Measurements from ENCODE around the gene TEX2.

Gene TEX2

DNA sequence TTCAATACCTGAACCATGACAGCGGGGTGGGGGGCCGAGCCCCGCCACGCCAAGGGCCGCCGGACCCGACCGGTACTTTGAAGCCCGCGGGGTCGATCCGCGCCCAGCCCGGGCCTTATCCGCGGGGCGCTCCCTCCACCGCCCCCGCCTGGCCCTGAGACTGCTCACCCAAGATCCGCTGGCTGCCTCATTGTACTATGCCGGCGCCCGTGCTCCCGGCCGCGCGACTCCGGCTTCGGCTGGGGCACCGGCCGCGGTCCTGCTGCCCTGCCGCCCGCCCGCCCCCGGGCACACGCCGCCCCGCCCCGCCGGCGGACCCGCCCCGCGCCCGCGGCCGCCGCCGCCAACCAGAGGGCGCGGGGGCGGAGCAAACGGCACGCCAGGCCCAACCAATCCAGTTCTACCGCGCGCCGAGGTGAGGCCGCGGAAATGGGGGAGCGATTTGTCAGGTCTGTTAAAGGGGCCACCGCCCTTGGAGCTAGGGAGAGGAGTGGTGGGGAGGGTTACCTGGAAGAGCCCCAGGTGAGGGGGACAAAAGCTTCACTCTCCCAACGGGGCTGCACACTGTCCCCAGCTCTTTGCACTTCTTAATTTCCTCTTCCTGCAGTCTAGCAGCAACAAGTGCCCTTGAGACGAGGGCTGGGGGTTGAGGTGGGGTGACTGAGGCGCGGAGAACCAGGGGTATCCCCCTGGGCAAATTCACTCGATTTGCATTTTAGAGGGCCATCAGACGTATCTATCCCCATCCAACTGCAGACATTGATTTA lies at the start of gene TEX2:
TEX2 (minus strand) TSS at position 261 of the 767 bp plus-strand sequence. CDS start 49,043 bp downstream, outside the sequence.
- peak; percentile 77 for DNase-seq (ENCODE audit: low read depth)

DNA sequence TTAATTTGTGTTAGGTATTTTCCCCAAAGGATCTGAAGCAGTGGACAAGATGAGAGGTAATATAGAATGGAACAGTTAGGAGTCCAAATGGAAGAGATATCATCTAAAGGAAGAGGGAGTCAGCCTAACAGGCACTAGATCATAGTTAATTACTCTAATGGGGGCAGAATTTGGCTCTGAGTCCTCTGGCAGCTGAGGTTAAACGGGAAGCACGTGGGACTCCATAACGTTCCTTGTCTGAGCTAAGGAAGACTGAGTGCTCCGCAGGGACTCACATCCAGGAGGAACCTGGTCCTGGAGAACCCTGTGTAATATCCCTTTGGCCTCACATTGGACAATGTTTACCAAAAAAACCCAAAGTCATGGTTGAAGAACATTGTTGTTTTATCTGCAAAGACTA lies 46.6 kb upstream of the TEX2 start:
- DNase-seq (ENCODE audit: low read depth) = no peak

DNA sequence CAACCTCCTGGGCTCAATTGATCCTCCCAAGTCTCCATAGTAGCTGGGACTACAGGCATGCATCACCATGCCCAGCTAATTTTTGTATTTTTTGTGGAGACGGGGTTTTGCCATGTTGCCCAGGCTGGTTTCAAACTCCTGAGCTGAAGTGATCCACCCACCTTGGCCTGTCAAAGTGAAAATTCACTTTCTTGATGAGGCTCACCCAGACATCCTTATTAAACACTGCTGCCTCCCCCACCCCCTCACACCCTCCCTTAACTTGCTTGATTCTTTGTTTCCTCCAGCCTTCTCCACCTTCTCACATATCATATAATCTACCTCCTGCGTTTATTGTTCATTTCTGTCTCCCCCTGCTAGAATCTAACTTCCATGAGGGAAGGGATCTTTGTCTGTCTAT lies 46.0 kb upstream of the TEX2 start:
- no peak for DNase-seq (ENCODE audit: low read depth)

DNA sequence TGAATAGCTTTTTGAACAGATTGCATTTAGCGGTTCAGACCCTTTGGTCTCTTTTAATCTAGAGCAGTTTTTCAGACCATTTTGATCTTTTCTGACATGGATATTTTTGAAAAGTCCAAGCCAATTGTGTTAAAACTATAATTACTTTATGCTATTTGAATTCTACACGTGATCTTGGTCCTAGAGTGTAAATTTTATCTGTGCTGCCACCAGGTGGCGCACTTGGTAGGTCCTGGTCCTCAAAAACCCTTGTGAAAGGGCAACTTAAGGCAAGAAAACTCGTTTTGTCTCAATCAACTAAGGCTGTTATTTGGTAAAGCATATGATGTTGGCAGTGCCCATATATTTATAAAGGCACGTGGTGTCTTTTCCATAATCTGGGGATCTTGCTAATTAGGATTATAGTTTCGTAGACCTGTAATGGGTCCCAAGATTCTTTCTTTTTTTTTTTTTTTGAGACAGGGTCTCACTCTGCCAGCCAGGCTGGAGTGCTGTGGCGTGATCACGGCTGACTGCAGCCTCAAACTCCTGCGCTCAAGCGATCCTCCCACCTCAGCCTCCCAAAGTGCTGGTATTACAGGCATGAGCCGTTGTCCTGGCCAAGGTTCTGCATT lies 43.9 kb upstream of the TEX2 start:
- DNase-seq (ENCODE audit: low read depth) = peak; percentile 57

DNA sequence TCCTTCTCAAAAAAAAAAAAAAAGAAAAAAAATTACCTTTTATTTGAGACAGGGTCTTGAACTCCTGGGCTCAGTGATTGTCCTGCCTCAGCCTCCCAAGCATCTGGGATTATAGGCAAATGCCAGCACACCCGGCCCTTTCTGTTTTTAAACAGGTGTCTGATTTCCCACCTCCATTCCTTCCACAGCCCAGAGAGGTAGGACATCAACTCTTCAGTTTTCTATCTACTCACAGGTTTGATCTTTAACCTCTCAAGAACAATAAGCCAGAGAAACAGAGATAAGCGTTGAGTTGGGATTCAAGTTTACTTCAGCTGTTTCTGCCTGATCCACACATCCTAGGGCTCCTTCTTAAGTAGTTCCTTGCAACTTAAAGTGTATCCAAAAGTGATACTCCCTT lies 41.5 kb upstream of the TEX2 start:
- no peak for DNase-seq (ENCODE audit: low read depth)

DNA sequence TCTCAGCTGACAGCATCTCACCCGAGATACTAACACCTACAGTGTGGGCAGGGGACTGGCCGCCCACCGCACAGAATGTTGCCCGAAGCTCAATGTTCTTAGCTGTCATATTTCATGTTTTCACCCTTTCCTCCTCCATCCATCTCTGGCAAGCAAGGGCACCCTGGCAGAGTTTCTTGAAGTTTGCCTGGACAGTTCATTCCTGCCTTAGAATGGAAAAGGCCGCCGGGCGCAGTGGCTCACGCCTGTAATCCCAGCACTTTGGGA lies 37.6 kb upstream of the TEX2 start:
- no peak for DNase-seq (ENCODE audit: low read depth)

DNA sequence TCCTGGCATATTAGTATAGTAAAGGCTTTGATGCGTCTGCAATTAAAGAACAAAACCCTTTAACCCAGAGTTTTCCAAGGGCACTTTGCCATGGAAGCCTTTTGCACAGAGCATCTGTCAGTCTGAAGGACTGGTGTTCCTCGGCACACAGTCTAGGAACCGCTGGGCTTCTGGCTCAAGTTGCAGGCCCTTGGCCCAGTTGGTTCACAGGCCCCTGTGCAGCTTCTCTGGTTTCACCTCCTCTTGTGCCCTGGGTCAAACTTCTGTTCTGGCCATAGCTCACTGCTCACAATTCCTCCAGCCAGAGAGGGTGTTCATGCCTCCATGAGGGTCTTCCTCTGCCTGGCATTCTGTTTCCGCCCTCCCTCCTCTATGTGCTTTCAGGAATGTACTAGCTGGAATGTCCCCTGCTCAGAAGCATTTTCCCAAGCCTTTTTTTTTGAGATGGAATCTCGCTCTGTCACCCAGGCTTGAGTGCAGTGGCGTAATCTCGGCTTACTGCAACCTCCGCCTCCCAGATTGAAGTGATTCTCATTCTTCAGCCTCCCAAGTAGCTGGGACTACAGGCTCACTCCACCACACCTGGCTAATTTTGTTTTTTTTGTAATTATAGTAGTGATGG lies 34.5 kb upstream of the TEX2 start:
- no peak for DNase-seq (ENCODE audit: low read depth)

- DNase-seq (ENCODE audit: low read depth) = no peak
Observed at GRCh38 chr17:64296246-64296645, 33.2 kb upstream of the TEX2 start.

GRCh38 chr17:64295146-64295545 lies 32.1 kb upstream of the TEX2 start:
- DNase-seq (ENCODE audit: low read depth) = no peak

- DNase-seq (ENCODE audit: low read depth) = no peak
Observed at GRCh38 chr17:64291268-64291851, 28.3 kb upstream of the TEX2 start.

GRCh38 chr17:64289741-64290141 lies 26.7 kb upstream of the TEX2 start:
- no peak for DNase-seq (ENCODE audit: low read depth)

DNA sequence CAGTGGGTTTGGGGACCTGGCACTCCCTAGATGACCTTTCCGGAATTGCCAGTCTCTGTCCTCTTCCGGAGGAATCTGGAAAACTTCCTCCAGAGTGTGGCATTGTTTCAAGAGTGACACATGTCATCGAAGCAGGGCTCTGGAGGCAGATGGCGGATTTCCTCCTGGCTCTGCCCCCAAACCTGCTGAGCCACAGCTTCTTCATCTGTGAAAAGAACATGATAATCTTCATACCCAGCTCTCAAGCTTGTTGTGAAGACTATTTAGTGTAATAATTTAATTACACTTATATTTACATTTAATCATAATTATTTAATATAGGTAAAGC lies 19.7 kb upstream of the TEX2 start:
- no peak for DNase-seq (ENCODE audit: low read depth)

GRCh38 chr17:64281962-64282752 lies 19.1 kb upstream of the TEX2 start:
- peak; percentile 45 for DNase-seq (ENCODE audit: low read depth)

GRCh38 chr17:64278614-64279013 lies 15.6 kb upstream of the TEX2 start:
- no peak for DNase-seq (ENCODE audit: low read depth)

DNA sequence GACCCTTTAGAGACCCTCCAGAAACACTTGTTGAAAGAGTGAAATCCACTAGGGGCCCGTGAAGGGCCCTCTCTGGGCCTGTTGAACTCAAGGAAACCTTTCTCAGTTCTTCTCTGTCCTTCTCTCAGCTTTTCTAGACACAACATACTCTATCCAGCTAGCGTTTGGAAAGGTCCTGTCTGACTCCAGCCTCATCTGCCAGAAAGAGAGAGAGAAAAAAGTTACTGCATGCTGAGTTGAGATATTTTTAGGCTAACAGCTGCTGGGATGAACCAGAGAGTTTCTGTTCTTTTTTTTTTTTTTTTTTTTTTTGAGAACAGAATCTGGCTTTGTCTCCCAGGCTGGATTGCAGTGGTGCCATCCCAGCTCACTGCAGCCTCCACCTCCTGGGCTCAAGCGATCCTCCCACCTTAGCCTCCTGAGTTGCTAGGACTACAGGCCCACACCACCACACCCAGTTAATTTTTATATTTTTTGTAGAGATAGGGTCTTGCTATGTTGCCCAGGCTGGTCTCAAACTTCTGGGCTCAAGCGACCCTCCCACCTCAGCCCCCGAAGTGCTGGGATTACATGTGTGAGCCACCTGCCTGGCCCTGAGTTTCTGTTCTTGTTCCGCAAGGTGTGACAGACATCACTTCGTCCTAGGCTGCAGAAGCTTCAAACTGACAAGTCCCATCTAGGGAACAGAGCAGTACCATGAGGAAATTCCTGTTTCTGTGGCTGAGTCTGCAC lies 14.9 kb upstream of the TEX2 start:
- DNase-seq (ENCODE audit: low read depth) = no peak

- DNase-seq (ENCODE audit: low read depth) = no peak
Observed at GRCh38 chr17:64276961-64277505, 14.0 kb upstream of the TEX2 start.

- DNase-seq (ENCODE audit: low read depth) = no peak
Observed at GRCh38 chr17:64275016-64275415, 12.0 kb upstream of the TEX2 start.

DNA sequence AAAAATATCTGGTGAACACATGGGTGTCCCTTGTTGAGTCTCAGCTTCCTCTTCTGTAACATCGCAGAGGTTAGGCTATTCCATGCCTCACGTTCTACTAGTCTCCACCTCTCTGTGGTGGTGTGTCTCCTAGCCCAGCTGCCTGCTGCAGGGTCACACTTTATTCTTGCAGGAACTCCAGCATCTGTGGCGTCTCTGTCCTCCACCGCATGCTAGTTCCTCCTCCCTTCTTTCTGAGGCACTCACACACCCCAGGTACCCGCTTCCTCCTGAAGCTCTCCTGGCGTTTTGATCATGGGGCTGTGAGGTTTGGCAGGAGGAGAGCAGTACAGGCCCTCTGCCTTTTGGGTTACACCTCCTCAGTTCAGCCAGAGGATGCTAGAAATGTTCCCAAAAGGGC lies 9.9 kb upstream of the TEX2 start:
- DNase-seq (ENCODE audit: low read depth) = no peak

DNA sequence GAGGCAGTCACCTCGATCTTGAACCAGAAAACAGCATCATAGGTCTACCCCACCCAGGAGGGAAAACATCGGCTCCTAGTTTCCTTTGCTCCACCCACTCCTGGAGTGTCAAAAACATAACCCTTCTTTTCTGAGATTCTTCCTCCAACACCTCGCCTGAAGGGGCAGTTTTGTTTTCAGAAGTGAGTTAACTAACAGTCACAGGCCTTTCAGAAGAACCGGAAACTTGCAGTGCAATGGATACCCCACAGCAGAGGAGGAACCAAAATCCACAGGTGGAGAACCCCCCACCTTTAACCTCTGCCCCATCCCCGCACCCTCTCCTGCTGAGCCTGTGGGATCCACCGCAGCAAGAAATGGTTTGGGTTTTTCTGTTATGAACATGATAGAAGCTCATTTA lies 7.8 kb upstream of the TEX2 start:
- DNase-seq (ENCODE audit: low read depth) = no peak

- no peak for DNase-seq (ENCODE audit: low read depth)
Observed at GRCh38 chr17:64269687-64270649, 6.9 kb upstream of the TEX2 start.

Data from stromal cell of bone marrow (primary cell).